ENCODE measurements around the gene CEACAM19.
"Not testable (repeated sequence)": the region's sequence is repeated elsewhere in the genome, so short reads cannot be mapped to it uniquely, and the experiment has no call there.

The CEACAM19 gene

DNA sequence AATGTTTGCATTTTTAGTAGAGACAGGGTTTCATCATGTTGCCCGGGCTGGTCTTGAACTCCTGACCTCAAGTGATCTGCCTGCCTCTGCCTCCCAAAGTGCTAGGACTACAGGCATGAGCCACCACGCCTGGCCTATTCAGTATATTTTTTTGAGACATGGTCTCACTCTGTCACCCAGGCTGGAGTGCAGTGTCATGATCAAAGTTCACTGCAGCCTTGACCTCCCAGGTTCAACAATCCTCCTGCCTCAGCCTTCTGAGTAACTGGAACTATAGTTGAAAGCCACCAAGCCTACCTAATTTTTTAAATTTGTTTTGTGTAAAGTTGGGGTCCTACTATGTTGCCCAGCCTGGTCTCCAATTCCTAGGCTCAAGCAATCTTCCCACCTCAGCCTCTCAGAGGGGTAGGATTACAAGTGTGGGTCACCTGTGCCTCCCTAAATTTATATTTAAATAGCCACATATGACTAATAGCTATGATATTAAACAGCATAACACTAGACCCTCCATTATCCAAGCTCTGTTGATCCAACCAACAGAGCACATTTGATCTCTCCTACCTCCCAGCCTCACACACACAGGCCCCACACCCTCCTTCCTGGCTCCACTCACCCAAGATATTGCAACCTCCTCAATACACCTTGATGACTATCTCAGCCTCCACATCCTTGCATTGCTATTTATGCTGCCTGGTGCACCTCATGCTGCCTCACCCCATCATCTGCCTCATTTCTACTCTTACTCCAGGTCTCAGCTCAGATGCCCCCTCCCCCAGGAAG is 2.1 kb upstream of the CEACAM19 start:
- TF ChIP-seq, protein P1, sequence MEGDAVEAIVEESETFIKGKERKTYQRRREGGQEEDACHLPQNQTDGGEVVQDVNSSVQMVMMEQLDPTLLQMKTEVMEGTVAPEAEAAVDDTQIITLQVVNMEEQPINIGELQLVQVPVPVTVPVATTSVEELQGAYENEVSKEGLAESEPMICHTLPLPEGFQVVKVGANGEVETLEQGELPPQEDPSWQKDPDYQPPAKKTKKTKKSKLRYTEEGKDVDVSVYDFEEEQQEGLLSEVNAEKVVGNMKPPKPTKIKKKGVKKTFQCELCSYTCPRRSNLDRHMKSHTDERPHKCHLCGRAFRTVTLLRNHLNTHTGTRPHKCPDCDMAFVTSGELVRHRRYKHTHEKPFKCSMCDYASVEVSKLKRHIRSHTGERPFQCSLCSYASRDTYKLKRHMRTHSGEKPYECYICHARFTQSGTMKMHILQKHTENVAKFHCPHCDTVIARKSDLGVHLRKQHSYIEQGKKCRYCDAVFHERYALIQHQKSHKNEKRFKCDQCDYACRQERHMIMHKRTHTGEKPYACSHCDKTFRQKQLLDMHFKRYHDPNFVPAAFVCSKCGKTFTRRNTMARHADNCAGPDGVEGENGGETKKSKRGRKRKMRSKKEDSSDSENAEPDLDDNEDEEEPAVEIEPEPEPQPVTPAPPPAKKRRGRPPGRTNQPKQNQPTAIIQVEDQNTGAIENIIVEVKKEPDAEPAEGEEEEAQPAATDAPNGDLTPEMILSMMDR (IDR thresholded peaks at IDR 0.05) = no peak
- H3K79me2 ChIP-seq = no peaks in the 10 kb centered on the region
- no peak overlapping the region for H3K9ac ChIP-seq
- no peaks in the 10 kb centered on the region for H3K36me3 ChIP-seq (ENCODE audit: control insufficient read depth, insufficient read depth, low read length)
- H3K4me1 ChIP-seq = no peaks in the 10 kb centered on the region
- no peaks in the 10 kb centered on the region for H3K9me3 ChIP-seq (ENCODE audit: control insufficient read depth, low read length)
- H3K27ac ChIP-seq = no peak overlapping the region
- H3K4me3 ChIP-seq (ENCODE audit: low read depth, low read length) = no peak overlapping the region
- no peaks in the 10 kb centered on the region for H3K27me3 ChIP-seq (ENCODE audit: control insufficient read depth, insufficient read depth, low read length)
- no peak overlapping the region for H2AFZ ChIP-seq
- H3K4me2 ChIP-seq (ENCODE audit: low read length) = no peak overlapping the region

DNA sequence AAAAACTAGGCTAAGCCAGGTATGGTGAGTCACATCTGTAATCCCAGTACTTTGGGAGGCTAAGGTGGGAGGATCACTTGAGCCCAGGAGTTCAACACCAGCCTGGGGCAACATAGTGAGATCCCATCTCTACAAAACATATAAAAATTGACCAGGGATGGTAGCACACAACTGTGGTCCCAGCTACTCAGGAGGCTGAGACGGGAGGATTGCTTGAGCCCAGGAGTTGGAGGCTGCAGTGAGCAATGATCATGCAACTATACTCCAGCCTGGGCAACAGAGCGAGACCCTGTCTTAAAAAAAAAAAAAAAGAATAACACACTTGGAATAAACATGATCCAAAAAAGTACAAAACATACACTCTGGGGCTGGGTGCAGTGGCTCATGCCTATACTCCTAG is 1.3 kb upstream of the CEACAM19 start:
- not testable (repeated sequence) for H3K27me3 ChIP-seq (ENCODE audit: control insufficient read depth, insufficient read depth, low read length); H3K36me3 ChIP-seq (ENCODE audit: control insufficient read depth, insufficient read depth, low read length); H3K9me3 ChIP-seq (ENCODE audit: control insufficient read depth, low read length); H3K9ac ChIP-seq; H3K4me3 ChIP-seq (ENCODE audit: low read depth, low read length); H3K4me1 ChIP-seq; H2AFZ ChIP-seq; H3K79me2 ChIP-seq; H3K4me2 ChIP-seq (ENCODE audit: low read length); H3K27ac ChIP-seq

DNA sequence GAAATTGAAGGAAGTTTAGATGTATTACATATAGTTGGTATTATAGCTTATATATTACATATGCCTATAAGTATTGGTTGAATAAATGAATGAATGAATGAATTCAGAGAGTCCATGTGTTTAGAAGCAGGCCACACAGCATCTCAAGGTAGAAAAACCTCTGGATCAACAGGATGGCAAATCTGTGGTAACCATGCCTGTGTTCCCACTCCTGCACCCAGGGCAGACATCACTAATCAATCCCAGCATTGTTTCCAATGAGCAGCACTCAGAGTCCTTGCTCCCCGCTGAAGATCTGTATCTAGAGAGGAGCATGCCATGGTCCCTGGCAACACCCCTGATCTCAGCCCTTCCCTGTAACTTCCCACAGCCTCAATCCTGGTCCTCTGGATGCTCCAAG is 944 bp downstream of the CEACAM19 start:
- Histone ChIP-seq H3K36me3 (ENCODE audit: control insufficient read depth, insufficient read depth, low read length) (no peaks in the 10 kb centered on the region), H3K27me3 (ENCODE audit: control insufficient read depth, insufficient read depth, low read length) (no peaks in the 10 kb centered on the region), H3K9ac (no peak overlapping the region), H3K27ac (no peak overlapping the region), H2AFZ (no peak overlapping the region), H3K9me3 (ENCODE audit: control insufficient read depth, low read length) (no peaks in the 10 kb centered on the region), H3K79me2 (no peaks in the 10 kb centered on the region), H3K4me2 (ENCODE audit: low read length) (no peak overlapping the region), H3K4me3 (ENCODE audit: low read depth, low read length) (no peak overlapping the region), H3K4me1 (no peaks in the 10 kb centered on the region)
- TF ChIP-seq, protein P1 (IDR thresholded peaks at IDR 0.05) = no peak

DNA sequence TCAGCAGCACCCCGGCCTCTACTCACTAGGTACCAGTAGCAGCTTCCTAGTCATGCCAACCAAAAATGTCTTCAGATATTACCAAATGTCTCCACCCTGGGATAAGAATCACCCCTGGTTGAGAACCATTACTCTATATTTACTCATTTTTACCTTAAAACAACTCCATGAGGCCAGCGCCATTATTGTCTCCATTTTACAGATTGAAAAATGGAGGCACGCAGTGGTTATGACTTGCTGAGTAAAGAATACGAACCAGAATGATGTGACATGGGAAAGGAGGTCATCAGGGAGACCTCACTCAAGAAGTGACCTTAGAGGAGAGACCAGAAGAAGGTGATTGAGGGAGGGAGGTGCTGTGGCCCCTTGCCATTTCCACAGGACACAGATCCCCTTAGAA is 2.2 kb downstream of the CEACAM19 start:
- TF ChIP-seq, protein P1 (IDR thresholded peaks at IDR 0.05) = no peak
- no peaks in the 10 kb centered on the region for H3K27me3 ChIP-seq (ENCODE audit: control insufficient read depth, insufficient read depth, low read length)
- H3K4me3 ChIP-seq (ENCODE audit: low read depth, low read length) = no peak overlapping the region
- no peak overlapping the region for H3K9ac ChIP-seq
- no peak overlapping the region for H3K27ac ChIP-seq
- H2AFZ ChIP-seq = no peak overlapping the region
- H3K9me3 ChIP-seq (ENCODE audit: control insufficient read depth, low read length) = no peaks in the 10 kb centered on the region
- H3K4me2 ChIP-seq (ENCODE audit: low read length) = no peak overlapping the region
- H3K36me3 ChIP-seq (ENCODE audit: control insufficient read depth, insufficient read depth, low read length) = no peaks in the 10 kb centered on the region
- peaks cover 5% of the 10 kb centered on the region for H3K4me1 ChIP-seq
- no peaks in the 10 kb centered on the region for H3K79me2 ChIP-seq

DNA sequence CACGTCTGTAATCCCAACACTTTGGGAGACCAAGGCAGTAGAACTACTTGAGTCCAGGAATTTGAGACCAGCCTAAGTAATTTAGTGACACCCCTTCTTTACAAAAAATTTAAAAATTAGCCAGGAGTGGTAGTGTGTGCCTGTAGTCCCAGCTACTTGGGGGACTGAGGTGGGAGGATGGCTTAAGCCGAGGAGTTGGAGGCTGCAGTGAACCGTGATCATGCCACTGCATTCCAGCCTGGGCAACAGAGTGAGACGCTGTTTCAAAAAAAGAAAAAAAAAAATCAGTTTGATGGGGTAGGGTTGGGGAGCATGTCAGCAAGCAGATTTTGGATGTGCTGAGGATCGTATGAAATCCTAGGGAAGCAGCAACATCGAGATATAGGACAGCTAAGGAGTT is 4.2 kb downstream of the CEACAM19 start:
- Histone ChIP-seq H3K4me3 (ENCODE audit: low read depth, low read length) (no peak overlapping the region), H3K4me1 (peaks cover 5% of the 10 kb centered on the region), H3K36me3 (ENCODE audit: control insufficient read depth, insufficient read depth, low read length) (no peaks in the 10 kb centered on the region), H3K79me2 (no peaks in the 10 kb centered on the region), H2AFZ (no peak overlapping the region), H3K9ac (no peak overlapping the region), H3K27ac (no peak overlapping the region), H3K9me3 (ENCODE audit: control insufficient read depth, low read length) (no peaks in the 10 kb centered on the region), H3K27me3 (ENCODE audit: control insufficient read depth, insufficient read depth, low read length) (no peaks in the 10 kb centered on the region), H3K4me2 (ENCODE audit: low read length) (no peak overlapping the region)
- TF ChIP-seq, protein P1 (IDR thresholded peaks at IDR 0.05) = no peak

Measured in parathyroid adenoma (tissue), 2 donors.